ENCODE data around the gene ESD.
"Not testable (repeated sequence)": the region's sequence is repeated elsewhere in the genome, so short reads cannot be mapped to it uniquely, and the experiment has no call there.

Gene ESD

GRCh38 chr13:46783504-46783903, 13.5 kb downstream of the ESD start:
- no peak for DNase-seq

- DNase-seq, result no peak
These were observed 14.3 kb downstream of the ESD start for GRCh38 chr13:46782691-46783090.

GRCh38 chr13:46782066-46782465, 14.9 kb downstream of the ESD start:
- DNase-seq, result no peak

GRCh38 chr13:46778890-46779289, 18.1 kb downstream of the ESD start:
- DNase-seq, result no peak

GRCh38 chr13:46778095-46778494, 18.9 kb downstream of the ESD start:
- no peak for DNase-seq

- DNase-seq, result no peak
These were observed 21.4 kb downstream of the ESD start for GRCh38 chr13:46775385-46776107.

GRCh38 chr13:46773541-46773940, 23.4 kb downstream of the ESD start:
- no peak for DNase-seq

- DNase-seq, result no peak
These were observed 25.3 kb downstream of the ESD start for GRCh38 chr13:46771693-46772092.

- not testable (repeated sequence) for DNase-seq
These were observed 27.0 kb downstream of the ESD start for GRCh38 chr13:46769925-46770324.

- no peak for DNase-seq
These were observed 35.1 kb downstream of the ESD start for GRCh38 chr13:46761866-46762265.

GRCh38 chr13:46761174-46761573, 35.8 kb downstream of the ESD start:
- DNase-seq, result no peak

GRCh38 chr13:46759846-46760245, 37.1 kb downstream of the ESD start:
- no peak for DNase-seq

- no peak for DNase-seq
These were observed 39.3 kb downstream of the ESD start for GRCh38 chr13:46757640-46758039.

GRCh38 chr13:46756977-46757376, 40.0 kb downstream of the ESD start:
- DNase-seq, result no peak

GRCh38 chr13:46755508-46755907, 41.5 kb downstream of the ESD start:
- DNase-seq, result not testable (repeated sequence)

- no peak for DNase-seq
These were observed 42.1 kb downstream of the ESD start for GRCh38 chr13:46754812-46755211.

- DNase-seq, result no peak
These were observed 43.0 kb downstream of the ESD start for GRCh38 chr13:46753917-46754316.

- DNase-seq, result no peak
These were observed 43.8 kb downstream of the ESD start for GRCh38 chr13:46753137-46753536.

GRCh38 chr13:46751811-46752635, 44.9 kb downstream of the ESD start:
- peak; percentile 5 for DNase-seq

- no peak for DNase-seq
These were observed 47.0 kb downstream of the ESD start for GRCh38 chr13:46749951-46750350.

GRCh38 chr13:46748300-46748699, 48.7 kb downstream of the ESD start:
- no peak for DNase-seq

- DNase-seq, result no peak
These were observed 49.7 kb downstream of the ESD start for GRCh38 chr13:46747031-46747820.

GRCh38 chr13:46745706-46746105, 51.3 kb downstream of the ESD start:
- no peak for DNase-seq

Data from effector CD4-positive, alpha-beta T cell (primary cell).